ENCODE measurements around the gene PAX6. TPM values are rescaled to one million over a fixed set of nuclear protein-coding genes. Genes with fewer than 3 reads are reported as not detected.

The PAX6 gene
- polyA plus RNA-seq, 1 donor (not counting 4 experiments of a cell fraction or from before 2014, with no cell fraction given) = 0.12 TPM

GRCh38 chr11:31783252-31783651 lies 27.9 kb downstream of the PAX6 start:
- Histone ChIP-seq H4K20me1 (ENCODE audit: control insufficient read depth, extremely low read depth, insufficient read depth, low read length) (no peaks in the 10 kb centered on the region), H3K9me3 (ENCODE audit: control insufficient read depth, low read depth, low read length) (no peaks in the 10 kb centered on the region), H2AFZ (ENCODE audit: control insufficient read depth, low read length) (no peak overlapping the region), H3K36me3 (ENCODE audit: control insufficient read depth in 2 of 2, extremely low read depth in 1 of 2, insufficient read depth in 2 of 2, low read length in 2 of 2) (no peaks in the 10 kb centered on the region), H3K79me2 (ENCODE audit: control insufficient read depth, insufficient read depth, low read length) (no peaks in the 10 kb centered on the region), H3K4me2 (ENCODE audit: control insufficient read depth, extremely low read depth, insufficient read depth, low read depth, low read length) (no peak overlapping the region), H3K27ac (ENCODE audit: control insufficient read depth, insufficient read depth, low read length) (no peak overlapping the region), H3K4me3 (ENCODE audit: control insufficient read depth in 2 of 3, extremely low read depth in 1 of 3, insufficient read depth in 2 of 3, low read depth in 1 of 3, low read length in 3 of 3) (no peak overlapping the region), H3K9me1 (ENCODE audit: control insufficient read depth, extremely low read depth, insufficient read depth, low read length) (no peaks in the 10 kb centered on the region), H3K9ac (ENCODE audit: control insufficient read depth, extremely low read depth, insufficient read depth, low read length) (no peak overlapping the region), H3K27me3 (ENCODE audit: control insufficient read depth, extremely low read depth, insufficient read depth, low read length) (no peaks in the 10 kb centered on the region), H3K4me1 (ENCODE audit: control insufficient read depth, extremely low read depth, insufficient read depth, low read length) (peaks cover 5% of the 10 kb centered on the region)
- TF ChIP-seq EZH2 (IDR thresholded peaks at IDR 0.05; ENCODE audit: low read length) (no peak), CTCF (optimal IDR thresholded peaks at IDR 0.05 in 1 of 3, IDR thresholded peaks at IDR 0.05 in 1 of 3, conservative IDR thresholded peaks at IDR 0.05 in 1 of 3; ENCODE audit: extremely low read depth in 1 of 3, insufficient read depth in 2 of 3, low read length in 3 of 3) (no peak)
- FAIRE-seq (no peak), DNase-seq (ENCODE audit: low read depth, low spot score) (no peak)
- dilution Hi-C loops (cut with MboI; ENCODE audit: extremely low pct_ligation_motif_present, low sequenced_read_pairs) = no loop called here

- no peaks in the 10 kb centered on the region for H3K27me3 ChIP-seq (ENCODE audit: control insufficient read depth, extremely low read depth, insufficient read depth, low read length)
- TF ChIP-seq CTCF (optimal IDR thresholded peaks at IDR 0.05 in 1 of 3, IDR thresholded peaks at IDR 0.05 in 1 of 3, conservative IDR thresholded peaks at IDR 0.05 in 1 of 3; ENCODE audit: extremely low read depth in 1 of 3, insufficient read depth in 2 of 3, low read length in 3 of 3) (no peak), EZH2 (IDR thresholded peaks at IDR 0.05; ENCODE audit: low read length) (no peak)
- no peaks in the 10 kb centered on the region for H4K20me1 ChIP-seq (ENCODE audit: control insufficient read depth, extremely low read depth, insufficient read depth, low read length)
- no peak overlapping the region for H3K4me2 ChIP-seq (ENCODE audit: control insufficient read depth, extremely low read depth, insufficient read depth, low read depth, low read length)
- H3K9me3 ChIP-seq (ENCODE audit: control insufficient read depth, low read depth, low read length) = no peaks in the 10 kb centered on the region
- FAIRE-seq = no peak
- no peaks in the 10 kb centered on the region for H3K36me3 ChIP-seq (ENCODE audit: control insufficient read depth in 2 of 2, extremely low read depth in 1 of 2, insufficient read depth in 2 of 2, low read length in 2 of 2)
- H3K4me3 ChIP-seq (ENCODE audit: control insufficient read depth in 2 of 3, extremely low read depth in 1 of 3, insufficient read depth in 2 of 3, low read depth in 1 of 3, low read length in 3 of 3) = no peak overlapping the region
- no peak overlapping the region for H3K9ac ChIP-seq (ENCODE audit: control insufficient read depth, extremely low read depth, insufficient read depth, low read length)
- H3K4me1 ChIP-seq (ENCODE audit: control insufficient read depth, extremely low read depth, insufficient read depth, low read length) = peaks cover 5% of the 10 kb centered on the region
- H3K79me2 ChIP-seq (ENCODE audit: control insufficient read depth, insufficient read depth, low read length) = no peaks in the 10 kb centered on the region
- no peak overlapping the region for H3K27ac ChIP-seq (ENCODE audit: control insufficient read depth, insufficient read depth, low read length)
- dilution Hi-C loops (cut with MboI; ENCODE audit: extremely low pct_ligation_motif_present, low sequenced_read_pairs) = no loop called here
- no peaks in the 10 kb centered on the region for H3K9me1 ChIP-seq (ENCODE audit: control insufficient read depth, extremely low read depth, insufficient read depth, low read length)
- no peak for DNase-seq (ENCODE audit: low read depth, low spot score)
- no peak overlapping the region for H2AFZ ChIP-seq (ENCODE audit: control insufficient read depth, low read length)
Measured at GRCh38 chr11:31782257-31782656, 28.9 kb downstream of the PAX6 start.

All from keratinocyte (primary cell).